Thymus (tissue), 11 donors: ENCODE data around the gene MICALL2. TPM values are rescaled to one million over a fixed set of nuclear protein-coding genes. Genes with fewer than 3 reads are reported as not detected.

Experiments
- DNase-seq, 9 donors: peaks; one replicate each; pipeline ENCODE4 v3.0.0-alpha.2; 2013; ENCODE audit warnings: low spot score in 9 of 9, low read depth in 6 of 9, missing footprints in 1 of 9
- H3K27ac ChIP-seq, 2 donors: one replicate each; pipeline ENCODE4 v1.5.1; 2013; ENCODE audit warnings: control low read depth in 1 of 2, low read depth in 1 of 2, low read length in 1 of 2, mild to moderate bottlenecking in 1 of 2, moderate library complexity in 1 of 2
- H3K27me3 ChIP-seq, 2 donors: one replicate each; pipeline ENCODE4 v1.5.1; 2013; ENCODE audit warnings: low read length in 1 of 2; ENCODE audit not compliant: control insufficient read depth in 2 of 2, insufficient read depth in 1 of 2
- H3K36me3 ChIP-seq, 2 donors: one replicate each; pipeline ENCODE4 v1.5.1; 2013; ENCODE audit warnings: low read length in 1 of 2, mild to moderate bottlenecking in 1 of 2, moderate library complexity in 1 of 2; ENCODE audit not compliant: control insufficient read depth in 2 of 2, insufficient read depth in 2 of 2
- H3K4me1 ChIP-seq, 2 donors: one replicate each; pipeline ENCODE4 v1.5.1; 2013; ENCODE audit warnings: low read length in 2 of 2; ENCODE audit not compliant: control insufficient read depth in 2 of 2, insufficient read depth in 2 of 2
- H3K4me3 ChIP-seq, 2 donors: one replicate each; pipeline ENCODE4 v1.5.1; 2013; ENCODE audit warnings: low read length in 2 of 2, control low read depth in 1 of 2, mild to moderate bottlenecking in 1 of 2
- H3K9me3 ChIP-seq, 2 donors: one replicate each; pipeline ENCODE4 v1.5.1; 2013; ENCODE audit warnings: low read length in 1 of 2, mild to moderate bottlenecking in 1 of 2; ENCODE audit not compliant: control insufficient read depth in 2 of 2, insufficient read depth in 1 of 2
- WGBS: extraction: QIAGEN DNeasy Blood & Tissue Kit; methylation state at CpG from one replicate; pipeline ENCODE4 v1.1.7; 2013; 5-methylcytosine and 5-hydroxymethylcytosine counted together
- polyA plus RNA-seq: library from polyadenylated mRNA; stranded (reverse); fragments of 200-250 nt; gene quantifications from one replicate; pipeline ENCODE4 v1.2.3, GENCODE V29; 2013
- total RNA-seq: library from RNA; stranded (reverse); fragments of 120-200 nt; gene quantifications from one replicate; pipeline ENCODE4 v1.2.4, GENCODE V29; 2013
- donor health status: healthy.

Gene MICALL2
- total and polyA plus RNA-seq, 2 donors = 13.5 to 44.2 TPM

- DNase-seq = no peak
- H3K4me1 ChIP-seq = no peaks in the 10 kb centered on the region
- H3K27me3 ChIP-seq = peaks cover 5 to 38% of the 10 kb centered on the region in 2 donors
- no peak overlapping the region for H3K27ac ChIP-seq
- H3K36me3 ChIP-seq = no peaks in the 10 kb centered on the region
- H3K9me3 ChIP-seq = peaks cover 0 to 1% of the 10 kb centered on the region in 2 donors
- 96% methylated on average over 35 of the region's 35 CpGs for WGBS
- H3K4me3 ChIP-seq = no peak overlapping the region
Measured at GRCh38 chr7:1434165-1434718, 25.0 kb downstream of the MICALL2 start.

GRCh38 chr7:1433128-1433920 is 25.9 kb downstream of the MICALL2 start:
- H3K9me3 ChIP-seq = peaks cover 0 to 1% of the 10 kb centered on the region in 2 donors
- no peaks in the 10 kb centered on the region for H3K36me3 ChIP-seq
- no peak overlapping the region for H3K4me3 ChIP-seq
- H3K27me3 ChIP-seq = peaks cover 5 to 40% of the 10 kb centered on the region in 2 donors
- no peak overlapping the region for H3K27ac ChIP-seq
- DNase-seq = no peak
- H3K4me1 ChIP-seq = no peaks in the 10 kb centered on the region
- 92% methylated on average over 25 of the region's 25 CpGs for WGBS

GRCh38 chr7:1432411-1433082 is 26.7 kb downstream of the MICALL2 start:
- 27% methylated on average over 30 of the region's 30 CpGs for WGBS
- DNase-seq = peak in 8 of 9 donors; percentile 23 to 78 (median 60)

GRCh38 chr7:1431634-1432380 is 27.5 kb downstream of the MICALL2 start:
- WGBS = 62% methylated on average over 22 of the region's 22 CpGs
- Histone ChIP-seq H3K4me1 (no peaks in the 10 kb centered on the region), H3K4me3 (no peak overlapping the region), H3K9me3 (peaks cover 0 to 1% of the 10 kb centered on the region in 2 donors), H3K27me3 (peaks cover 5 to 40% of the 10 kb centered on the region in 2 donors), H3K27ac (no peak overlapping the region), H3K36me3 (no peaks in the 10 kb centered on the region)
- DNase-seq = no peak

More at GRCh38 chr7:1432411-1433082, 26.7 kb downstream of the MICALL2 start:
- H3K36me3 ChIP-seq = no peaks in the 10 kb centered on the region
- no peak overlapping the region for H3K4me3 ChIP-seq
- peaks cover 5 to 40% of the 10 kb centered on the region in 2 donors for H3K27me3 ChIP-seq
- H3K27ac ChIP-seq = no peak overlapping the region
- H3K4me1 ChIP-seq = no peaks in the 10 kb centered on the region
- H3K9me3 ChIP-seq = peaks cover 0 to 1% of the 10 kb centered on the region in 2 donors

DNA sequence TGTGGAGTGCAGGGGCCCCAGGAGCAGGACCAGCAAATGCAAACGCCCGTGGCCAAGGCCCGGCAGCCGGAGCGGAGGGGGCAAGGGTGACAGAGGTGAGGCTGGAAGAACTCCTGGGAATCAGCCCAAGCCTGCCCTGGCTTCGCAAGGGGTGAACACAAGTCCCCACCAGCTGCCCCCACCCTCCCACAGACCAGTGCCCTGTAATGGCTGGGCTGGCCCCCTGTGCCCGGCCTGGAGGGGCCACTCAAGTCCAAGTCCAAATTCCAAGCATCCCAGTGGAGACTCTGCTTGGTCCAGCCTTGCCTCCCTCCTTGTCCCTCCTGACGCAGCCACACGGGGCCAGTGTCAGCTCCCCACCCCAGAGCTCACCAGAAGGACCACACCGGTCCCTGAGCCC is 28.0 kb downstream of the MICALL2 start:
- WGBS = 81% methylated on average over 10 of the region's 10 CpGs
- peaks cover 0 to 1% of the 10 kb centered on the region in 2 donors for H3K9me3 ChIP-seq
- no peaks in the 10 kb centered on the region for H3K36me3 ChIP-seq
- H3K4me3 ChIP-seq = no peak overlapping the region
- peaks cover 5 to 40% of the 10 kb centered on the region in 2 donors for H3K27me3 ChIP-seq
- H3K4me1 ChIP-seq = no peaks in the 10 kb centered on the region
- no peak overlapping the region for H3K27ac ChIP-seq
- no peak for DNase-seq

DNA sequence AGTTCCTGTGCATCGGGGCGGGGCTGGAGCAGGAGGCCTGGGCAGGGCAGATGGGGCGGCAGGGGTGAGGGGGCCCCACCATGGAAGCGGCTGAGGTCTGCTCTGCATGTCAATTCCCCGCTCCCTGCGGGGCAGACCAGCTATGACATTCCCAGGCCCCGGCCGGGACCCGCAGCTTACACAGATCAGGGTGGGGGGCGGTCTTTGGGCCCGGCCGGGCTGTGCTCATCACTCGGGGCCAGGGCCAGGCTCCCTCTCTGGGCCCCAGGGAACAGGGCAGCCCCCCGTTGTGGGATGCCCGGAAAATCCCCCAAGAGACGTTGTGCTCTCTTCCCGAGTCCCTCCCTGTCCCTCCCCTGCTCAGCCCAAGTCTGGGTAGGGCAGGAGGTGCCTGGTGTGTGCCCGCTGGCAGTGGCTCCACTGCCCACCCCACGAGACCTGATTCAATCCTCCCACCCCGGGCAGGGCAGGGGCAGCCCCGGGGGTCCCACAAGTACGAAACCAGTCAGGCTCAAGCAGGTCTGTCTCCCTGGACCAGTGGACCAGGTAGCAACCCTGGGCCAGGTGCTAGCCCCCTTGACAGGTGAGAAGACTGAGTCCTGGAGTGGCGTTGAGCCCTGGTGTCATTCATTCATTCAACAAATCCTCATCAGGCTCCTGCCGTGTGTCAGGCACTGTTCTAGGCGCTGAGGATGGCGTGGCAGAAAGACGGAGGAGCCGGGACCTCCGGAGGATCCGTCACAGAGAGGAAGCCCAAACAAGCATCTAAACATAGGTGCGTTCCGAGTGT is 29.0 kb downstream of the MICALL2 start:
- no peaks in the 10 kb centered on the region for H3K36me3 ChIP-seq
- no peak overlapping the region for H3K4me3 ChIP-seq
- 86% methylated on average over 32 of the region's 32 CpGs for WGBS
- no peaks in the 10 kb centered on the region for H3K4me1 ChIP-seq
- H3K27ac ChIP-seq = no peak overlapping the region
- H3K27me3 ChIP-seq = peaks cover 5 to 42% of the 10 kb centered on the region in 2 donors
- H3K9me3 ChIP-seq = peaks cover 0 to 1% of the 10 kb centered on the region in 2 donors
- DNase-seq = no peak

DNA sequence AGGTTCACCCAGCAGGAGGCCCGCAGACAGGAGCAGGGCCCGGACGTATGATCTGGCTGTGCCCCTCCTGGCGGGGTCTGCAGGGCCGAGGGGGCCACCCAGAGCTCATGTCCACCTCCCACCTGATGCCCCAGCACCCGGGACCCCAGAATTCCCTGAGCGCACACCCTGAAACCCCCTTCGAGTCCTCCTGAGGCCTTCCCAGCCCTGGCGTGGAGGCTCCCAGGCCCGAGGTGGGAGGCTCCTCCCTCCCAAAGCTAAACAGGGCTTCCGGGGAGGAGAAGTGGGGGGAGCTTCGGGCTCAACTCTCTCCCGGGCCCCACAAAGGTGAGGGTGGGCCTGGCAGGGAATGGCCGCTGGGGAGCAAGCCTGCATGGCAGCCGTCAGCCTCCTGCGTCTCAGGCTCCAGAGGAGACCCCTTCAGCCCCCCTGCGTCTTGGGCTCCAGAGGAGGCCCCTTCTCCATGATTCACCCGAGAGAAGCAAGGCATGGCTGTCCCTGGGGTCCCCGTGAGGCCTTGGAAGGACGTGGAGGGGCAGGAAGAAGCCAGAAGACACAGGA is 30.2 kb downstream of the MICALL2 start:
- Histone ChIP-seq H3K36me3 (no peaks in the 10 kb centered on the region), H3K4me3 (no peak overlapping the region), H3K27me3 (peaks cover 5 to 46% of the 10 kb centered on the region in 2 donors), H3K27ac (no peak overlapping the region), H3K4me1 (no peaks in the 10 kb centered on the region), H3K9me3 (peaks cover 0 to 1% of the 10 kb centered on the region in 2 donors)
- no peak for DNase-seq
- WGBS = 79% methylated on average over 20 of the region's 20 CpGs

- H3K27ac ChIP-seq = no peak overlapping the region
- peaks cover 0 to 1% of the 10 kb centered on the region in 2 donors for H3K9me3 ChIP-seq
- H3K27me3 ChIP-seq = peaks cover 2 to 48% of the 10 kb centered on the region in 2 donors
- H3K4me1 ChIP-seq = peaks cover 0 to 6% of the 10 kb centered on the region in 2 donors
- WGBS = 94% methylated on average over 13 of the region's 13 CpGs
- no peak overlapping the region for H3K4me3 ChIP-seq
- no peak for DNase-seq
- H3K36me3 ChIP-seq = no peaks in the 10 kb centered on the region
Measured at GRCh38 chr7:1427064-1427657, 32.1 kb downstream of the MICALL2 start.
